HG03571 (cell line): Measurements from ENCODE around the gene ATXN8OS.
"Not testable (repeated sequence)": the region's sequence is repeated elsewhere in the genome, so short reads cannot be mapped to it uniquely, and the experiment has no call there.

ENCODE experiments used
- ATAC-seq: cut with Tn5 transposase; IDR thresholded peaks from one replicate; pipeline ENCODE4 v1.9.1; 2021; ENCODE audit not compliant: unreplicated experiment

ATXN8OS gene

GRCh38 chr13:70107498-70108281 is at the start of gene ATXN8OS:
Gene ATXN8OS (plus strand): TSS chr13:70107826.
- no peak for ATAC-seq

GRCh38 chr13:70080012-70080411 is 27.6 kb upstream of the ATXN8OS start:
- no peak for ATAC-seq

GRCh38 chr13:70087247-70087646 is 20.4 kb upstream of the ATXN8OS start:
- no peak for ATAC-seq

GRCh38 chr13:70088926-70089325 is 18.7 kb upstream of the ATXN8OS start:
- ATAC-seq, result no peak

GRCh38 chr13:70090036-70090723 is 17.4 kb upstream of the ATXN8OS start:
- peak; percentile 88 for ATAC-seq

GRCh38 chr13:70098669-70099068 is 9.0 kb upstream of the ATXN8OS start:
- no peak for ATAC-seq

- ATAC-seq, result no peak
Measured at GRCh38 chr13:70104481-70104880, 3.1 kb upstream of the ATXN8OS start.

- no peak for ATAC-seq
Measured at GRCh38 chr13:70107125-70107497, 515 bp upstream of the ATXN8OS start.

- no peak for ATAC-seq
Measured at GRCh38 chr13:70108356-70109105, 905 bp downstream of the ATXN8OS start, which contains the start of gene KLHL1. Gene KLHL1 (minus strand): TSS chr13:70108452. CDS start chr13:70107699, 753 bp downstream.

- ATAC-seq, result no peak
Measured at GRCh38 chr13:70117338-70117905, 9.8 kb downstream of the ATXN8OS start.

- no peak for ATAC-seq
Measured at GRCh38 chr13:70125693-70126092, 18.1 kb downstream of the ATXN8OS start.

- no peak for ATAC-seq
Measured at GRCh38 chr13:70128098-70128497, 20.5 kb downstream of the ATXN8OS start.

- ATAC-seq, result not testable (repeated sequence)
Measured at GRCh38 chr13:70142658-70143057, 35.0 kb downstream of the ATXN8OS start.

- ATAC-seq, result no peak
Measured at GRCh38 chr13:70162141-70162540, 54.5 kb downstream of the ATXN8OS start.

- ATAC-seq, result no peak
Measured at GRCh38 chr13:70170689-70171088, 63.1 kb downstream of the ATXN8OS start.

- ATAC-seq, result no peak
Measured at GRCh38 chr13:70171151-70171550, 63.5 kb downstream of the ATXN8OS start.

- ATAC-seq, result no peak
Measured at GRCh38 chr13:70172946-70173597, 65.4 kb downstream of the ATXN8OS start.

- ATAC-seq, result no peak
Measured at GRCh38 chr13:70173598-70173959, 66.0 kb downstream of the ATXN8OS start.

- no peak for ATAC-seq
Measured at GRCh38 chr13:70178346-70178745, 70.7 kb downstream of the ATXN8OS start.
